Keratinocyte (primary cell): Measurements from ENCODE around the gene FAM184B. TPM values are rescaled to one million over a fixed set of nuclear protein-coding genes. Genes with fewer than 3 reads are reported as not detected.

Experiments used
- DNase-seq: peaks from one replicate; pipeline ENCODE4 v3.0.0-alpha.2; 2011; ENCODE audit warnings: low read depth, missing footprints, low spot score
- FAIRE-seq: peaks from 2 replicates; lab custom pipeline; 2011; peaks lifted over from hg19 to GRCh38; lab: Jason Lieb, UNC
- H2AFZ ChIP-seq: 2 replicates; pipeline ENCODE4 v1.6.0; 2012; ENCODE audit warnings: low read length, control low read depth, inconsistent platforms; ENCODE audit not compliant: control insufficient read depth
- H3K27ac ChIP-seq: 2 replicates; pipeline ENCODE4 v1.5.1; 2011; ENCODE audit warnings: low read length; ENCODE audit not compliant: control insufficient read depth, insufficient read depth
- H3K27me3 ChIP-seq: 3 replicates; pipeline ENCODE4 v1.6.0; 2011; ENCODE audit warnings: low read length; ENCODE audit not compliant: control insufficient read depth, insufficient read depth; ENCODE audit errors: extremely low read depth
- H3K36me3 ChIP-seq, 2 experiments: 2 replicates in 1 of 2; 3 replicates in 1 of 2; pipeline ENCODE4 v1.5.1; 2011; ENCODE audit warnings: low read length in 2 of 2, mild to moderate bottlenecking in 1 of 2; ENCODE audit not compliant: control insufficient read depth in 2 of 2, insufficient read depth in 2 of 2; ENCODE audit errors: extremely low read depth in 1 of 2
- H3K4me1 ChIP-seq: 3 replicates; pipeline ENCODE4 v1.5.1; 2011; ENCODE audit warnings: low read length; ENCODE audit not compliant: control insufficient read depth, insufficient read depth; ENCODE audit errors: extremely low read depth
- H3K4me2 ChIP-seq: 3 replicates; pipeline ENCODE4 v1.6.0; 2011; ENCODE audit warnings: low read depth, low read length; ENCODE audit not compliant: control insufficient read depth, insufficient read depth; ENCODE audit errors: extremely low read depth
- H3K4me3 ChIP-seq, 3 experiments: fragments of 200-600 bp in 1 of 3; sonication (generic) in 1 of 3; 2 replicates in 2 of 3; 3 replicates in 1 of 3; pipeline ENCODE4 v1.5.1; 2011 to 2016; ENCODE audit warnings: low read length in 3 of 3, mild to moderate bottlenecking in 3 of 3, control low read depth in 2 of 3, inconsistent platforms in 1 of 3, low read depth in 1 of 3, mixed read lengths in 1 of 3, mixed run types in 1 of 3, moderate library complexity in 1 of 3; ENCODE audit not compliant: control insufficient read depth in 2 of 3, insufficient read depth in 2 of 3; ENCODE audit errors: extremely low read depth in 1 of 3
- H3K79me2 ChIP-seq: 2 replicates; pipeline ENCODE4 v1.6.0; 2012; ENCODE audit warnings: low read length; ENCODE audit not compliant: control insufficient read depth, insufficient read depth
- H3K9ac ChIP-seq: 3 replicates; pipeline ENCODE4 v1.6.0; 2011; ENCODE audit warnings: low read length; ENCODE audit not compliant: control insufficient read depth, insufficient read depth; ENCODE audit errors: extremely low read depth
- H3K9me1 ChIP-seq: 3 replicates; pipeline ENCODE4 v1.6.0; 2011; ENCODE audit warnings: low read length; ENCODE audit not compliant: control insufficient read depth, insufficient read depth; ENCODE audit errors: extremely low read depth
- H3K9me3 ChIP-seq: 2 replicates; pipeline ENCODE4 v1.5.1; 2012; ENCODE audit warnings: low read depth, low read length; ENCODE audit not compliant: control insufficient read depth
- H4K20me1 ChIP-seq: 3 replicates; pipeline ENCODE4 v1.6.0; 2011; ENCODE audit warnings: low read length; ENCODE audit not compliant: control insufficient read depth, insufficient read depth; ENCODE audit errors: extremely low read depth
- EZH2 ChIP-seq: IDR thresholded peaks from one replicate; pipeline ENCODE4 v1.6.1; 2012; ENCODE audit warnings: inconsistent platforms, mild to moderate bottlenecking, low read length, moderate library complexity
- dilution Hi-C: fragments of 300-500 bp; cut with MboI; formaldehyde crosslinking; loops from one replicate; pipeline ENCODE4 v1.7.0; 2020; ENCODE audit warnings: low sequenced_read_pairs; ENCODE audit not compliant: extremely low pct_ligation_motif_present
- polyA plus RNA-seq, 5 experiments: library from polyadenylated mRNA; depleted of rRNA in 3 of 5; stranded (reverse) in 3 of 5; stranded (forward) in 1 of 5; unstranded in 1 of 5; fragments of >200 nt; gene quantifications; 1 replicate in 1 of 5; 2 replicates in 3 of 5; 3 replicates in 1 of 5; pipeline versions ENCODE4 v1.2.1 to v1.2.3, GENCODE V29; 2011 to 2012; ENCODE audit warnings: missing spikeins in 2 of 5, low read depth in 1 of 5, low replicate concordance in 1 of 5
- TF ChIP-seq, protein P1 (sequence below), 3 experiments: IDR thresholded peaks in 1 of 3; conservative IDR thresholded peaks in 1 of 3; optimal IDR thresholded peaks in 1 of 3; 2 replicates in 2 of 3; 3 replicates in 1 of 3; pipeline versions ENCODE3 to v1.5.1; 2011; ENCODE audit warnings: low read length in 3 of 3, mild to moderate bottlenecking in 3 of 3, moderate library complexity in 2 of 3, control low read depth in 1 of 3, inconsistent platforms in 1 of 3; ENCODE audit not compliant: insufficient read depth in 2 of 3; ENCODE audit errors: extremely low read depth in 1 of 3

The FAM184B gene
- polyA plus RNA-seq, 1 donor (not counting 4 experiments of a cell fraction or from before 2014, with no cell fraction given) = 0.01 TPM

- H3K4me1 ChIP-seq = no peaks in the 10 kb centered on the region
- no peak overlapping the region for H3K4me3 ChIP-seq
- no peaks in the 10 kb centered on the region for H3K79me2 ChIP-seq
- no peak overlapping the region for H3K9ac ChIP-seq
- dilution Hi-C loops = no loop called here
- TF ChIP-seq, protein P1, sequence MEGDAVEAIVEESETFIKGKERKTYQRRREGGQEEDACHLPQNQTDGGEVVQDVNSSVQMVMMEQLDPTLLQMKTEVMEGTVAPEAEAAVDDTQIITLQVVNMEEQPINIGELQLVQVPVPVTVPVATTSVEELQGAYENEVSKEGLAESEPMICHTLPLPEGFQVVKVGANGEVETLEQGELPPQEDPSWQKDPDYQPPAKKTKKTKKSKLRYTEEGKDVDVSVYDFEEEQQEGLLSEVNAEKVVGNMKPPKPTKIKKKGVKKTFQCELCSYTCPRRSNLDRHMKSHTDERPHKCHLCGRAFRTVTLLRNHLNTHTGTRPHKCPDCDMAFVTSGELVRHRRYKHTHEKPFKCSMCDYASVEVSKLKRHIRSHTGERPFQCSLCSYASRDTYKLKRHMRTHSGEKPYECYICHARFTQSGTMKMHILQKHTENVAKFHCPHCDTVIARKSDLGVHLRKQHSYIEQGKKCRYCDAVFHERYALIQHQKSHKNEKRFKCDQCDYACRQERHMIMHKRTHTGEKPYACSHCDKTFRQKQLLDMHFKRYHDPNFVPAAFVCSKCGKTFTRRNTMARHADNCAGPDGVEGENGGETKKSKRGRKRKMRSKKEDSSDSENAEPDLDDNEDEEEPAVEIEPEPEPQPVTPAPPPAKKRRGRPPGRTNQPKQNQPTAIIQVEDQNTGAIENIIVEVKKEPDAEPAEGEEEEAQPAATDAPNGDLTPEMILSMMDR (optimal IDR thresholded peaks at IDR 0.05 in 1 of 3, IDR thresholded peaks at IDR 0.05 in 1 of 3, conservative IDR thresholded peaks at IDR 0.05 in 1 of 3; ENCODE audit: extremely low read depth in 1 of 3, insufficient read depth in 2 of 3, low read length in 3 of 3) = no peak
- no peak for TF ChIP-seq EZH2
- H4K20me1 ChIP-seq = no peaks in the 10 kb centered on the region
- H3K9me3 ChIP-seq = no peaks in the 10 kb centered on the region
- H3K4me2 ChIP-seq = no peak overlapping the region
- H2AFZ ChIP-seq = no peak overlapping the region
- DNase-seq (no peak), FAIRE-seq (no peak)
- H3K36me3 ChIP-seq = no peaks in the 10 kb centered on the region
- H3K27ac ChIP-seq = no peak overlapping the region
- no peaks in the 10 kb centered on the region for H3K9me1 ChIP-seq
- no peaks in the 10 kb centered on the region for H3K27me3 ChIP-seq
Measured at GRCh38 chr4:17757621-17758020, 23.8 kb downstream of the FAM184B start.

DNA sequence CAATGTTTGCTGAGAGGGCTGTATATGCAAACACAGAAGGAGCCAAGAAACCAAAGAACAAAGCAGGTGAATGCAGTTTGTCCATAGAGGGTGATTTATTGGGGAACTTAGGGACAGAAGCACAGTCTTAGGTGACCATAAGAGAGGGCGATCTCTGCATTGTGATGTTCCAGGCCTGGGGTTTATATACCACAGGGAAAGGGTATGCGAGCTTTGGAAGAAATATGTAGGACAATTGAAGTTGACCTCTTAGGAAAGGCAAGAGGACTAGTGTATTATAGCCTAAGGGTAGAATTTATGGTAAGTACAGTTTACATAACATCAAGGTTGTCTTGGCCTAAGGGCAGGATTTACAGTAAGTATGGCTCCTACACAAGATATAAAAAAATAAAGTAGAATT is 27.8 kb downstream of the FAM184B start:
- Histone ChIP-seq H3K9me1 (no peaks in the 10 kb centered on the region), H4K20me1 (no peaks in the 10 kb centered on the region), H2AFZ (no peak overlapping the region), H3K4me3 (no peak overlapping the region), H3K27ac (no peak overlapping the region), H3K79me2 (no peaks in the 10 kb centered on the region), H3K4me1 (no peaks in the 10 kb centered on the region), H3K27me3 (no peaks in the 10 kb centered on the region), H3K36me3 (no peaks in the 10 kb centered on the region), H3K9me3 (no peaks in the 10 kb centered on the region), H3K4me2 (no peak overlapping the region), H3K9ac (no peak overlapping the region)
- no peak for TF ChIP-seq EZH2
- TF ChIP-seq, protein P1 (optimal IDR thresholded peaks at IDR 0.05 in 1 of 3, IDR thresholded peaks at IDR 0.05 in 1 of 3, conservative IDR thresholded peaks at IDR 0.05 in 1 of 3; ENCODE audit: extremely low read depth in 1 of 3, insufficient read depth in 2 of 3, low read length in 3 of 3) = no peak
- FAIRE-seq = no peak
- DNase-seq = no peak
- dilution Hi-C loops = no loop called here
